Measurements from ENCODE around the gene PTGFR.

The PTGFR gene

GRCh38 chr1:78471890-78472620 lies 18.7 kb upstream of the PTGFR start:
- no peak overlapping the region for H3K4me3 ChIP-seq (ENCODE audit: low read length)
- DNase-seq (ENCODE audit: low read depth), result no peak
- TF ChIP-seq CTCF (conservative IDR thresholded peaks at IDR 0.05; ENCODE audit: low read length), result no peak

- H3K4me3 ChIP-seq (ENCODE audit: low read length), result no peak overlapping the region
- no peak for DNase-seq (ENCODE audit: low read depth)
- no peak for TF ChIP-seq CTCF (conservative IDR thresholded peaks at IDR 0.05; ENCODE audit: low read length)
These were observed 17.8 kb upstream of the PTGFR start for GRCh38 chr1:78472851-78473496.

- H3K4me3 ChIP-seq (ENCODE audit: low read length), result no peak overlapping the region
- TF ChIP-seq CTCF (conservative IDR thresholded peaks at IDR 0.05; ENCODE audit: low read length), result no peak
- no peak for DNase-seq (ENCODE audit: low read depth)
These were observed 16.7 kb upstream of the PTGFR start for GRCh38 chr1:78474092-78474491.

GRCh38 chr1:78475888-78476610 lies 14.7 kb upstream of the PTGFR start:
- no peak for TF ChIP-seq CTCF (conservative IDR thresholded peaks at IDR 0.05; ENCODE audit: low read length)
- DNase-seq (ENCODE audit: low read depth), result peak; percentile 69
- no peak overlapping the region for H3K4me3 ChIP-seq (ENCODE audit: low read length)

- no peak for TF ChIP-seq CTCF (conservative IDR thresholded peaks at IDR 0.05; ENCODE audit: low read length)
- peak; percentile 56 for DNase-seq (ENCODE audit: low read depth)
- H3K4me3 ChIP-seq (ENCODE audit: low read length), result no peak overlapping the region
These were observed 6.9 kb upstream of the PTGFR start for GRCh38 chr1:78483903-78484302.

- H3K4me3 ChIP-seq (ENCODE audit: low read length), result peak overlapping the region; percentile 92
- TF ChIP-seq CTCF (conservative IDR thresholded peaks at IDR 0.05; ENCODE audit: low read length), result no peak
- peak; percentile 80 for DNase-seq (ENCODE audit: low read depth)
These were observed 787 bp downstream of the PTGFR start for GRCh38 chr1:78491451-78492071.
